Measurements from ENCODE around the gene KRT14.
"Not testable (repeated sequence)": the region's sequence is repeated elsewhere in the genome, so short reads cannot be mapped to it uniquely, and the experiment has no call there.

DNA sequence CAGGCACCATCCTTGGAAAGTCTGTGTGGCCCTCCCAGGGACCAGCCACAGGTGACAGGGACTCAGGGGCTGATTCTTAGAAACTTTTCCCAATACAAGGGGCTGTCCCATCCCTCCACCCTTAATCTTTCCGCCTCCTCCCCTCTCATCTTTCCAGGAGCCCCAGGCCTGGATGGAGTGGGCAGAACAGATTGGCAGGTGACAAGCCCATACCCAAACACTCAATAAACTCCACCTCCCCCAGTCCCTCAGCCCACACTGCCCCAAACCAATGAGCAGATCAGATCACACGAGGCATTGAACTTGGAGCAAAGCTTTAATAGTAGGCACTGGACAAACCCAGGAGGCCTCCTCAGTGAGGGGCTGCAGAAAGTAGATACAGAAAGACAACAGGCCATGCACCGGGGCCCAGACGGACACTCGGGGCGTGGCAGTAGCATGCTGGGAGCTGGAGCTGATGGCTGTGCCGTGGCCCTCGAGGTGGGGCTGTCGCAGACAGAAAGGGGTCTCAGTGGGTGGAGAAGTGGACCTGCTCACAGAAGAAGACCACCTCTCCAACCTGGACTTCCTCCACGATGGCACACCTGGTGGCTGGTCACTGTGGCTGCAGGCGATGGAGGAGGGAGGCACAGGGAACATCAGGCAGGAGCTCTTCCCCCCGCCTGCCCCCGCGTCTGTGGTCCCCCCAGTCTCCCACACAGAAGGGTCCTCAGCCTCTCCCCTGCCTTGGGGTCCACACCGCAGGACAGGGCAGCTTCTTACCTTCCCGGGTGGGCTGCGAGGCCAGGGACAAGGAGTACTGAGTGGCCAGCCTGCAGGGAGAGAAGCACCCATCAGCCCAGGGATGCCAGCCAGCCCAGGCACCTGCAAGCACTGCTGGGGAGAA, 39.6 kb upstream of the KRT14 start:
- TF ChIP-seq, protein P1, sequence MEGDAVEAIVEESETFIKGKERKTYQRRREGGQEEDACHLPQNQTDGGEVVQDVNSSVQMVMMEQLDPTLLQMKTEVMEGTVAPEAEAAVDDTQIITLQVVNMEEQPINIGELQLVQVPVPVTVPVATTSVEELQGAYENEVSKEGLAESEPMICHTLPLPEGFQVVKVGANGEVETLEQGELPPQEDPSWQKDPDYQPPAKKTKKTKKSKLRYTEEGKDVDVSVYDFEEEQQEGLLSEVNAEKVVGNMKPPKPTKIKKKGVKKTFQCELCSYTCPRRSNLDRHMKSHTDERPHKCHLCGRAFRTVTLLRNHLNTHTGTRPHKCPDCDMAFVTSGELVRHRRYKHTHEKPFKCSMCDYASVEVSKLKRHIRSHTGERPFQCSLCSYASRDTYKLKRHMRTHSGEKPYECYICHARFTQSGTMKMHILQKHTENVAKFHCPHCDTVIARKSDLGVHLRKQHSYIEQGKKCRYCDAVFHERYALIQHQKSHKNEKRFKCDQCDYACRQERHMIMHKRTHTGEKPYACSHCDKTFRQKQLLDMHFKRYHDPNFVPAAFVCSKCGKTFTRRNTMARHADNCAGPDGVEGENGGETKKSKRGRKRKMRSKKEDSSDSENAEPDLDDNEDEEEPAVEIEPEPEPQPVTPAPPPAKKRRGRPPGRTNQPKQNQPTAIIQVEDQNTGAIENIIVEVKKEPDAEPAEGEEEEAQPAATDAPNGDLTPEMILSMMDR (IDR thresholded peaks at IDR 0.05; ENCODE audit: borderline replicate concordance, extremely low read depth, low read length, poor library complexity, severe bottlenecking), result not testable (repeated sequence)
- not testable (repeated sequence) for TF ChIP-seq EZH2 (IDR thresholded peaks at IDR 0.05; ENCODE audit: borderline replicate concordance, low read depth, low read length, severe bottlenecking)
